DMS79 (cell line): ENCODE measurements around the gene DNAAF3.

Source experiments
- DNase-seq: peaks from one replicate; lab custom pipeline; 2025; lab: John Stamatoyannopoulos, UW

Gene DNAAF3

GRCh38 chr19:55153652-55154264 lies 12.7 kb downstream of the DNAAF3 start:
- no peak for DNase-seq

- DNase-seq: no peak
Measured at GRCh38 chr19:55152017-55152416, 14.4 kb downstream of the DNAAF3 start.

- no peak for DNase-seq
Measured at GRCh38 chr19:55149078-55150003, 17.1 kb downstream of the DNAAF3 start, which contains the start of gene TNNT1. TSS of gene TNNT1 (minus strand) at chr19:55149206. CDS start at chr19:55147157, 2,049 bp downstream.

GRCh38 chr19:55147545-55148251 lies 18.7 kb downstream of the DNAAF3 start:
- no peak for DNase-seq

GRCh38 chr19:55146705-55147273 lies 19.6 kb downstream of the DNAAF3 start:
- peak; percentile 83 for DNase-seq

GRCh38 chr19:55146078-55146704 lies 20.2 kb downstream of the DNAAF3 start:
- DNase-seq: peak; percentile 22

GRCh38 chr19:55145232-55145631 lies 21.2 kb downstream of the DNAAF3 start:
- DNase-seq: no peak

- DNase-seq: no peak
Measured at GRCh38 chr19:55141696-55142095, 24.7 kb downstream of the DNAAF3 start.

GRCh38 chr19:55137915-55138314 lies 28.5 kb downstream of the DNAAF3 start:
- no peak for DNase-seq

- DNase-seq: no peak
Measured at GRCh38 chr19:55136399-55137102, 29.9 kb downstream of the DNAAF3 start.

- DNase-seq: no peak
Measured at GRCh38 chr19:55134736-55135135, 31.7 kb downstream of the DNAAF3 start.

GRCh38 chr19:55133639-55134444 lies 32.6 kb downstream of the DNAAF3 start:
- DNase-seq: no peak

GRCh38 chr19:55132453-55133129 lies 33.8 kb downstream of the DNAAF3 start:
- no peak for DNase-seq

- DNase-seq: no peak
Measured at GRCh38 chr19:55131421-55131820, 35.0 kb downstream of the DNAAF3 start.

- no peak for DNase-seq
Measured at GRCh38 chr19:55119053-55119452, 47.4 kb downstream of the DNAAF3 start.

- DNase-seq: no peak
Measured at GRCh38 chr19:55118401-55118991, 47.9 kb downstream of the DNAAF3 start.

- peak; percentile 98 for DNase-seq
Measured at GRCh38 chr19:55117663-55118391, 48.6 kb downstream of the DNAAF3 start.

- DNase-seq: no peak
Measured at GRCh38 chr19:55116859-55117662, 49.4 kb downstream of the DNAAF3 start, which contains the start of gene PPP1R12C. TSS of gene PPP1R12C (minus strand) at chr19:55117637. CDS start at chr19:55117543, 94 bp downstream.
